NCI-H82 (cell line): Measurements from ENCODE around the gene SLC8A1.

Source experiments
- DNase-seq: peaks from one replicate; lab custom pipeline; 2025; lab: John Stamatoyannopoulos, UW

The SLC8A1 gene

GRCh38 chr2:40193670-40194026 lies 258.2 kb downstream of the SLC8A1 start:
- peak; percentile 13 for DNase-seq

- no peak for DNase-seq
Measured at GRCh38 chr2:40192864-40193669, 258.8 kb downstream of the SLC8A1 start.

- no peak for DNase-seq
Measured at GRCh38 chr2:40190457-40190856, 261.4 kb downstream of the SLC8A1 start.

GRCh38 chr2:40189881-40190280 lies 262.0 kb downstream of the SLC8A1 start:
- DNase-seq = no peak

GRCh38 chr2:40187054-40187453 lies 264.8 kb downstream of the SLC8A1 start:
- DNase-seq = no peak

GRCh38 chr2:40184551-40184950 lies 267.3 kb downstream of the SLC8A1 start:
- DNase-seq = no peak

GRCh38 chr2:40181855-40182254 lies 270.0 kb downstream of the SLC8A1 start:
- DNase-seq = no peak

GRCh38 chr2:40179801-40180200 lies 272.1 kb downstream of the SLC8A1 start:
- no peak for DNase-seq

GRCh38 chr2:40178971-40179370 lies 272.9 kb downstream of the SLC8A1 start:
- DNase-seq = no peak

- DNase-seq = no peak
Measured at GRCh38 chr2:40178171-40178778, 273.6 kb downstream of the SLC8A1 start.

GRCh38 chr2:40177366-40177765 lies 274.5 kb downstream of the SLC8A1 start:
- DNase-seq = no peak

- no peak for DNase-seq
Measured at GRCh38 chr2:40173276-40173675, 278.6 kb downstream of the SLC8A1 start.

- no peak for DNase-seq
Measured at GRCh38 chr2:40169856-40170255, 282.0 kb downstream of the SLC8A1 start.

- no peak for DNase-seq
Measured at GRCh38 chr2:40169430-40169829, 282.5 kb downstream of the SLC8A1 start.

- DNase-seq = no peak
Measured at GRCh38 chr2:40168546-40168945, 283.3 kb downstream of the SLC8A1 start.

GRCh38 chr2:40168032-40168431 lies 283.9 kb downstream of the SLC8A1 start:
- no peak for DNase-seq

GRCh38 chr2:40166006-40166405 lies 285.9 kb downstream of the SLC8A1 start:
- DNase-seq = no peak

GRCh38 chr2:40165509-40165844 lies 286.4 kb downstream of the SLC8A1 start:
- no peak for DNase-seq

- no peak for DNase-seq
Measured at GRCh38 chr2:40164736-40165508, 287.0 kb downstream of the SLC8A1 start.

- DNase-seq = no peak
Measured at GRCh38 chr2:40161986-40162385, 289.9 kb downstream of the SLC8A1 start.

- no peak for DNase-seq
Measured at GRCh38 chr2:40160751-40161218, 291.1 kb downstream of the SLC8A1 start.

- DNase-seq = no peak
Measured at GRCh38 chr2:40159333-40159732, 292.6 kb downstream of the SLC8A1 start.

- no peak for DNase-seq
Measured at GRCh38 chr2:40158781-40159180, 293.1 kb downstream of the SLC8A1 start.
